Measurements from ENCODE around the gene CYP2F1.
"Not testable (repeated sequence)": the region's sequence is repeated elsewhere in the genome, so short reads cannot be mapped to it uniquely, and the experiment has no call there.

CYP2F1 gene, protein sequence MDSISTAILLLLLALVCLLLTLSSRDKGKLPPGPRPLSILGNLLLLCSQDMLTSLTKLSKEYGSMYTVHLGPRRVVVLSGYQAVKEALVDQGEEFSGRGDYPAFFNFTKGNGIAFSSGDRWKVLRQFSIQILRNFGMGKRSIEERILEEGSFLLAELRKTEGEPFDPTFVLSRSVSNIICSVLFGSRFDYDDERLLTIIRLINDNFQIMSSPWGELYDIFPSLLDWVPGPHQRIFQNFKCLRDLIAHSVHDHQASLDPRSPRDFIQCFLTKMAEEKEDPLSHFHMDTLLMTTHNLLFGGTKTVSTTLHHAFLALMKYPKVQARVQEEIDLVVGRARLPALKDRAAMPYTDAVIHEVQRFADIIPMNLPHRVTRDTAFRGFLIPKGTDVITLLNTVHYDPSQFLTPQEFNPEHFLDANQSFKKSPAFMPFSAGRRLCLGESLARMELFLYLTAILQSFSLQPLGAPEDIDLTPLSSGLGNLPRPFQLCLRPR

GRCh38 chr19:41114132-41114531 is at the start of gene CYP2F1:
TSS of gene CYP2F1 (plus strand) at chr19:41114432. CDS start at chr19:41116189, 1,757 bp downstream.
- DNase-seq, result no peak

DNA sequence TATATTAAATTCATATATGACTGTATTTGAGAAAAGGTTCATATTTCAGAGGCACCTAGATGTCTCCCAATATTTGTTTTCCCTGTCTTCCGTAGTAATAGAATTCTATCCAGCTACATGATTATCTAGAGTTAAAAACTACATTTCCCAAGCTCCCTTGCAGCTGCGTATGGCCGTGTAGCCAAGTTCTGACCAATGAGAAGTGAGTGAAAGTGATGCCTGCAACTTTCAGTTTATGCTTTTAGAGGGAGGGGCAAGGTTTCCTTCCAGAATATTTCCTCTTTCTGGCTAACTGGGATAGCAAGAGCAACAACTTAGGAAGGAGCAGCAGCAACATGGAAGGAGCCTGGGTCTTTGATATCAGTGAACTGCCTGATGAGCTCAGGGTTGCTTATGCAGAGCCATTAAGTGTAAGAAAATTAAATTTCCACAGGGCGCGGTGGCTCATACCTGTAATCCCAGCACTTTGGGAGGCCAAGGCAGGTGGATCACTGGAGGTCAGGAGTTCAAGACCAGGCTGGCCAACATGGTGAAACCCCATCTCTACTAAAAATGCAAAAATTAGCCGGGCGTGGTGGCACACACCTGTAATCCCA is 49.2 kb upstream of the CYP2F1 start:
- DNase-seq, result no peak

DNA sequence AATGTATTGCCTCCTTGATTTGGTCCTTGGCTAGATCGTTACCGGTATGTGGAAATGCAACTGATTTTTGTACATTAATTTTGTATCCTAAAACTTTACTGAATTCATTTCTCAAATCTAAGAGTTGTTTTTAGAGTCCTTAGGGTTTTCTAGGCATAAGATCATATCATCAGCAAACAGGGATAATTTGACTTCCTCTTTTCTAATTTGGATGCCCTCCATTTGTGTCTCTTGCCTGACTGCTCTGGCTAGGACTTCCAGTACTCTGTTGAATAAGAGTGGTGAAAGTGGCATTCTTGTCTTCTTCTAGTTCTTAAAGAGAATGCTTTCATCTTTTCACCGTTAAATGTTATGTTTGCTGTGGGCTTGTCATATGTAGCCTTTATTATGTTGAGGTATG is 37.9 kb upstream of the CYP2F1 start:
- no peak for DNase-seq

DNA sequence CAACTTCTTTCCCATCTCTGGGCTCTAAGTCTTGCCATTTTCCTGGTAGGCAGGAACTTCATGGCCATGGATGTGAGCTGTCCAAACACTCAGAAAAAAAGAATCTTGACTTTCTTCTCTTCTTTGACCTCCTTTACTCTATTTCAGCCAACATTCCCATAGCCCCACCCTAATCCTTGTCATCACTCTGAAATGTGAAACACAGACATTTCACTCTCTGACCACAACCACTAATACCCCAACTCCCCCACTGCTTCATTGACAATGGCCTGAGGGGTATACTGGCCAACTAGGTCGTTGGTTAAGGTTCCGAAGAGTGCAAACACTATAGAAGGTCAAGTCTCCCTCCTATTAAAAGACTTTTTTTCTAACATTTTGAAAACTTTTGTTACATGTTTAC is 30.7 kb upstream of the CYP2F1 start:
- DNase-seq, result no peak

DNA sequence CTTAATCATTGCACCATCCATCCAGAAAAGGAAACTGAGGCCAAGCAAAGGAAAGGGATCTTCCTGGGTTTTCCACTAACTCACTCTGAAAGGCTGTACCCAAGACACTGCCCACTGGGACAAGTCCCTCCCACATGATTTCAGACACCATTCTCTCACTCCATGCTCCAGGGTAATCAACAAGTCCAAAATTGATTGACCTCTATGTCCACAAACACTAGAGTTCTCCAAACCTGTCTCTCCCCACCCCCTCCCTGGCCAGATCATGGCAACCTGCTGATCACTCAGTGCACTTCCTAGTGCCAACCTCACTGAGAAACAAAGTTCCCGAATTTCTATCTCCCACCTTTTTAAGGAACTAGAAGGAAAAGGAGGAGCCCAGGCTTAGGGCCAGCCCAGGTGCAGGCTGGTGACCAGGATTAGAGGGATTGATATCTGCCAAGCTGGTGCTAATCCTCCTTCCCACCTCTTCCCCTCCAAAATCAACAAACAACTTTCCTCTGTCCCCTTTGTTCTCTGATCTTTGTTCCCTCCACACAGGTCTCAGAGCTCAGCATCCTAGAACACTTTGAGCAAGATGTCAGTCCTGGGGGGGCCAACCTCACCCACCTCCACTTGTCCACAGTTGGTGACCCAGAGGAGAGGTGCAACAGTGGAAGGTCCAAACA is 28.4 kb upstream of the CYP2F1 start:
- DNase-seq, result no peak

GRCh38 chr19:41088151-41088550 is 26.1 kb upstream of the CYP2F1 start, which contains the start of gene CYP2A13:
TSS of gene CYP2A13 (plus strand) at chr19:41088451. CDS start at chr19:41088472, 21 bp downstream.
- DNase-seq, result no peak

DNA sequence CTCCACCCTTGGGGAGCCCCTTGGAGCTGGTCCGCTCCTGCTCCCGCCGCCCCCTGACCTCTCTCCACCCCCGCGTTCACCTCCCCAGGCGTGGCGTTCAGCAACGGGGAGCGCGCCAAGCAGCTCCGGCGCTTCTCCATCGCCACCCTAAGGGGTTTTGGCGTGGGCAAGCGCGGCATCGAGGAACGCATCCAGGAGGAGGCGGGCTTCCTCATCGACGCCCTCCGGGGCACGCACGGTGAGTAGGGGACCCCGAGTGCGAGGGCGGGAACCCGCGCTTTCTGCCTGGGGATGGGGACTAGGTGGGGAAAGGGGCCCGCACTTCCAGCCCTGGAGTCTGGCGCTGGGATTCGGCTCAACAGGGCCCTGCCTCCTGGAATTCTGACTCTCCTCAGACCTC is 24.3 kb upstream of the CYP2F1 start:
- DNase-seq, result no peak

GRCh38 chr19:41095703-41096102 is 18.5 kb upstream of the CYP2F1 start:
- no peak for DNase-seq

DNA sequence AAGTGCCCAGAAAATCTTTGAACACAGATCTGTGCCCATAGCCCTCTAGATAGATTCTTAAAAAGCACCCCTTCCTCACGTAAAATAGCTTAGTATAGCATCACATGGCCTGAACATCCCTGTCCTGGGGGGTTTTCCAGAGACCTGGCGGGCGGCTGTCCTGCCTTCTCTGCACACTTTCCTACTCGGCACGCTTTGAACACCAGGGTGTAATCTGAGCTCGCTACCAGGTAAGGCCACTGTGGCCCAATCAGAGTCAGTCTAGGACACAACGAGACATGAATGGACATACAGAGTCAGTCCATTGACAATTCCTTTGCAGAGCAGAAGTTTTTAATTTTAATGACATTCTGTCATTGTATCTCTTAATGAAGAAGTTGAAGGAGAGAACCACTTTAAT is 17.9 kb upstream of the CYP2F1 start:
- no peak for DNase-seq

GRCh38 chr19:41097302-41097701 is 16.9 kb upstream of the CYP2F1 start:
- no peak for DNase-seq

GRCh38 chr19:41098762-41099161 is 15.5 kb upstream of the CYP2F1 start:
- no peak for DNase-seq

DNA sequence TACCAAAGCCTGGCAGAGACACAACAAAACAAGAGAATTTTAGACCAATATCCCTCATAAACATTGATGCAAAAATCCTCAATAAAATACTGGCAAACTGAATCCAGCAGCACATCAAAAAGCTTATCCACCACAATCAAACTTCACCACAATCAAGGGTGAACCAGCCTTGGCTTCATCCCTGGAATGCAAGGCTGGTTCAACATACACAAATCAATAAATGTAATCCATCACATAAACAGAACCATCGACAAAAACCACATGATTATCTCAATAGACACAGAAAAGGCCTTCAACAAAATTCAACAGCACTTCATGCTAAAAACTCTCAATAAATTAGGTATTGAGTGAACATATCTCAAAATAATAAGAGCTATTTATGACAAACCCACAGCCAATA is 12.0 kb upstream of the CYP2F1 start:
- DNase-seq, result not testable (repeated sequence)

GRCh38 chr19:41106177-41106576 is 8.1 kb upstream of the CYP2F1 start:
- DNase-seq, result no peak

- no peak for DNase-seq
Observed at GRCh38 chr19:41111296-41111695, 2.9 kb upstream of the CYP2F1 start.

GRCh38 chr19:41111750-41112295 is 2.4 kb upstream of the CYP2F1 start:
- DNase-seq, result no peak

DNA sequence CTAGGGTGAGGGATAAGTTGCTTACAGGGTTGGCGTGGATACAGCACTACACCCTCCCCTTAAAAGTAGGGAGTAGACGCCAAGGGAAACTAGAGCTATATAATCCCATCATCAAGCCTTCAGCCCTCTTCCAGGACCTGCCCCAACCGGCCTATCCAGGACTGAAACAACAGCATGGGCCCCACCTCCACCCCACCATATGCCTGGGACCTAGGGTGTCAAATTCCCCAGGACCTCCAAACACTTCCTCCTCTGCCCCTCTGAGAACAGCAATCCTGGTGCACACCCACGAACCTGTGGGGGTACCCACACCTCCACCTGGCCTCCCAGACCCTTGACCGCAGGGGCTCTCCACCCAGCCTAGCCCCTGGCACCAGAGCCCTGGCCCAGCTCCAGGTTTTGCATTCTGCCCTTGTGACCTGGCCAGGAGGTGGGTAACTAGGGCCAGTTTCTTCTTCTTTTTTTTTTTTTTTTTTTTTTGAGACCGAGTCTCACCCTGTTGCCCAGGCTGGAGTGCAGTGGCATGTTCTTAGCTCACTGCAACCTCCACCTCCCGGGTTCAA is 1.4 kb upstream of the CYP2F1 start:
- no peak for DNase-seq

DNA sequence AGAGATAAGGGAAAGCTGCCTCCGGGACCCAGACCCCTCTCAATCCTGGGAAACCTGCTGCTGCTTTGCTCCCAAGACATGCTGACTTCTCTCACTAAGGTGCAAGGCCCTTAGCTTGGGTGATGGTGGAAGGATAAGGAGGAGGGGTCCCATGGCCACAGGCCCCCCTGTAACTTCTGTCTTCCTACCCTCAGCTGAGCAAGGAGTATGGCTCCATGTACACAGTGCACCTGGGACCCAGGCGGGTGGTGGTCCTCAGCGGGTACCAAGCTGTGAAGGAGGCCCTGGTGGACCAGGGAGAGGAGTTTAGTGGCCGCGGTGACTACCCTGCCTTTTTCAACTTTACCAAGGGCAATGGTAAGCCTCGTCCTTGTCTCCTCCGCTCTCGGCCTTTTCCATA is 2.0 kb downstream of the CYP2F1 start:
- DNase-seq, result no peak

GRCh38 chr19:41120929-41121911 is 7.0 kb downstream of the CYP2F1 start:
- DNase-seq, result not testable (repeated sequence)

- DNase-seq, result not testable (repeated sequence)
Observed at GRCh38 chr19:41122846-41123245, 8.6 kb downstream of the CYP2F1 start.

DNA sequence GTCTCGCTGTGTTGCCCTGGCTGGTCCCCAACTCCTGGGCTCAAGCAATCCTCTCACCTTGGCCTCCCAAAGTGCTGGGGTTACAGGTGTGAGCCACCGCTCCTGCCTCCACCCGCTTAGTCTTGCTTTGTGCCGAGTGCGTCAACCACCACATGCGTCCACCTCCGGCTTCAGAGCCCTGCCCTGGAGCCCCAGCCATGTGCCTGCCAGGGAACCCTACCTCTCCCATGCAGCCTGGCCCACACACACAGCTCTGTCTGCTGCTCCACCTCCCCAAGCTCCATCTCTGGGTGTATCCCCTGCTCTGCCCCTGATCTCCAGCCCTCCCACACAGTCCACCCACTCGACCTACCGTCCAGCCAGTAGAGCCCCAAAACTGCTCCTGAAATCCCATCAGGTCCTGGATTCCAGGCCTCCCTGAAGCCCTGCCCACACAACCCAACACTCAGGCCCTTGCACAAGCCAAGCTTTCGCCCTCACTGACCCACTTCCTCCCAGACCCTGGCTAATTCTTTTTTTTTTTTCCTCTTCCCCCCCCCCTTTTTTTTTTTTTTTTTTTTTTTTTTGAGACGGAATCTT is 9.6 kb downstream of the CYP2F1 start:
- no peak for DNase-seq

GRCh38 chr19:41126765-41127203 is 12.6 kb downstream of the CYP2F1 start:
- not testable (repeated sequence) for DNase-seq

All from T1000 (cell line).